SK-N-SH treated with all-trans-retinoic acid at 6 μM for 48 hours (cell line): ENCODE data around the gene OR4E1.

Experiments used
- ATAC-seq: fragments of 200-7000 bp; cut with Tn5 transposase; 3 replicates; pipeline ENCODE4 v1.9.1; 2020; ENCODE audit warnings: mild to moderate bottlenecking, moderate library complexity
- ARNTL ChIP-seq: fragments of 450-650 bp; formaldehyde crosslinking; IDR thresholded peaks from 2 replicates; pipeline ENCODE4 v1.5.0; 2020; ENCODE audit warnings: low read depth, mild to moderate bottlenecking, moderate library complexity, borderline replicate concordance
- BACH2 ChIP-seq: fragments of 250-450 bp; sonication (Bioruptor Pico); IDR thresholded peaks from 2 replicates; pipeline ENCODE4 v1.9.0; 2021; ENCODE audit warnings: mild to moderate bottlenecking, borderline replicate concordance
- CREB5 ChIP-seq: fragments of 250-450 bp; sonication (Bioruptor Pico); IDR thresholded peaks from 2 replicates; pipeline ENCODE4 v1.5.1; 2020; ENCODE audit warnings: low read depth, mild to moderate bottlenecking, moderate library complexity
- CSRNP3 ChIP-seq: fragments of 250-450 bp; sonication (Bioruptor Pico); IDR thresholded peaks from 2 replicates; pipeline ENCODE4 v1.5.1; 2021; ENCODE audit warnings: mild to moderate bottlenecking, moderate library complexity
- ESRRG ChIP-seq: fragments of 250-450 bp; sonication (Bioruptor Pico); IDR thresholded peaks from 2 replicates; pipeline ENCODE4 v1.6.1; 2021; ENCODE audit warnings: mild to moderate bottlenecking
- GLIS3 ChIP-seq: fragments of 250-450 bp; sonication (Bioruptor Pico); IDR thresholded peaks from 2 replicates; pipeline ENCODE4 v1.5.0; 2020; ENCODE audit warnings: mild to moderate bottlenecking, moderate library complexity
- ISL1 ChIP-seq: fragments of 250-450 bp; sonication (Bioruptor Pico); IDR thresholded peaks from 2 replicates; pipeline ENCODE4 v2.1.2; 2022; ENCODE audit warnings: mild to moderate bottlenecking, moderate library complexity
- OSR1 ChIP-seq: fragments of 250-450 bp; sonication (Bioruptor Pico); IDR thresholded peaks from 2 replicates; pipeline ENCODE4 v1.8.0; 2022; ENCODE audit warnings: moderate library complexity, mild to moderate bottlenecking, inconsistent platforms
- PATZ1 ChIP-seq: fragments of 250-450 bp; sonication (Bioruptor Pico); IDR thresholded peaks from 2 replicates; pipeline ENCODE4 v1.8.0; 2020; ENCODE audit warnings: mild to moderate bottlenecking, moderate library complexity, borderline replicate concordance
- POU6F1 ChIP-seq: fragments of 250-450 bp; sonication (Bioruptor Pico); IDR thresholded peaks from 2 replicates; pipeline ENCODE4 v1.8.0; 2021; ENCODE audit warnings: low read depth, mild to moderate bottlenecking, moderate library complexity, borderline replicate concordance
- PPARA ChIP-seq: fragments of 250-450 bp; sonication (Bioruptor Pico); IDR thresholded peaks from 2 replicates; pipeline ENCODE4 v1.5.0; 2020; ENCODE audit warnings: mild to moderate bottlenecking, borderline replicate concordance
- RARB ChIP-seq: fragments of 250-450 bp; sonication (Bioruptor Pico); IDR thresholded peaks from 2 replicates; pipeline ENCODE4 v1.8.0; 2021; ENCODE audit warnings: mild to moderate bottlenecking, moderate library complexity
- SNAI2 ChIP-seq: fragments of 250-450 bp; sonication (Bioruptor Pico); IDR thresholded peaks from 2 replicates; pipeline ENCODE4 v1.5.0; 2020; ENCODE audit warnings: mild to moderate bottlenecking, moderate library complexity
- TCF4 ChIP-seq: fragments of 250-450 bp; sonication (Bioruptor Pico); IDR thresholded peaks from 2 replicates; pipeline ENCODE4 v1.8.0; 2021; ENCODE audit warnings: mild to moderate bottlenecking, moderate library complexity, borderline replicate concordance
- TOX ChIP-seq: fragments of 250-450 bp; sonication (Bioruptor Pico); IDR thresholded peaks from 2 replicates; pipeline ENCODE4 v1.8.0; 2021; ENCODE audit warnings: mild to moderate bottlenecking, moderate library complexity, borderline replicate concordance
- ZC3H10 ChIP-seq: fragments of 250-450 bp; sonication (Bioruptor Pico); IDR thresholded peaks from 2 replicates; pipeline ENCODE4 v1.5.1; 2021; ENCODE audit warnings: mild to moderate bottlenecking, moderate library complexity
- ZFP3 ChIP-seq: fragments of 250-450 bp; sonication (Bioruptor Pico); IDR thresholded peaks from 2 replicates; pipeline ENCODE4 v1.5.0; 2020; ENCODE audit warnings: mild to moderate bottlenecking, moderate library complexity
- ZFP30 ChIP-seq: fragments of 450-650 bp; formaldehyde crosslinking; IDR thresholded peaks from 2 replicates; pipeline ENCODE4 v1.5.0; 2022; ENCODE audit warnings: mild to moderate bottlenecking, moderate library complexity
- ZNF565 ChIP-seq: fragments of 450-650 bp; formaldehyde crosslinking; conservative IDR thresholded peaks from 2 replicates; pipeline ENCODE4 v1.5.0; 2020; ENCODE audit warnings: low read depth, mild to moderate bottlenecking, moderate library complexity
- ZNF70 ChIP-seq: fragments of 450-650 bp; formaldehyde crosslinking; IDR thresholded peaks from 2 replicates; pipeline ENCODE4 v1.5.0; 2020; ENCODE audit warnings: mild to moderate bottlenecking, moderate library complexity
- ZNF8 ChIP-seq: fragments of 450-650 bp; formaldehyde crosslinking; IDR thresholded peaks from 2 replicates; pipeline ENCODE4 v1.5.0; 2020; ENCODE audit warnings: mild to moderate bottlenecking, moderate library complexity
- TF ChIP-seq, protein P1 (sequence below): fragments of 250-450 bp; sonication (Bioruptor Pico); IDR thresholded peaks from 2 replicates; pipeline ENCODE4 v1.5.0; 2020; ENCODE audit warnings: mild to moderate bottlenecking, moderate library complexity

OR4E1 gene

DNA sequence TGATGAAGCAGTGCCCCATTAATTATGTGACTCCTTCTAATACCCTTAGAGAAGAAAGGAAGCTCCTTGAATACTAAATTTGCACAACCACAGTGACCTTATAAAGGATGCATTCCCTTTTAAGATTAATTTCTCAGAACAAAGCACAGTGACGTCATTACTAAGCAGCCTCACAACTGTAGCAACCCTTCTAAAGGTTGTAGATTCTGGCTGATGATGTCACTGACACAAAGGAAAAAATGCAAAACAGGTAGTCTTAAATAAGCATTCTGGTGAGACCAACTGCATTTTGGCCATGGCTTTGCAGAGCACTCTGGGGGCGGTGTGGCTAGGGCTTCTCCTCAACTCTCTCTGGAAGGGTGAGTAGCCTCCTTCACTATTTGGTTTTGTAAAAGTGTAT, 38.4 kb upstream of the OR4E1 start:
- ATAC-seq: no peak
- no peak for TF ChIP-seq CREB5 (CRISPR knock-in tag)
- TF ChIP-seq ARNTL (CRISPR knock-in tag): no peak
- no peak for TF ChIP-seq ZFP30 (CRISPR knock-in tag)
- TF ChIP-seq, protein P1, sequence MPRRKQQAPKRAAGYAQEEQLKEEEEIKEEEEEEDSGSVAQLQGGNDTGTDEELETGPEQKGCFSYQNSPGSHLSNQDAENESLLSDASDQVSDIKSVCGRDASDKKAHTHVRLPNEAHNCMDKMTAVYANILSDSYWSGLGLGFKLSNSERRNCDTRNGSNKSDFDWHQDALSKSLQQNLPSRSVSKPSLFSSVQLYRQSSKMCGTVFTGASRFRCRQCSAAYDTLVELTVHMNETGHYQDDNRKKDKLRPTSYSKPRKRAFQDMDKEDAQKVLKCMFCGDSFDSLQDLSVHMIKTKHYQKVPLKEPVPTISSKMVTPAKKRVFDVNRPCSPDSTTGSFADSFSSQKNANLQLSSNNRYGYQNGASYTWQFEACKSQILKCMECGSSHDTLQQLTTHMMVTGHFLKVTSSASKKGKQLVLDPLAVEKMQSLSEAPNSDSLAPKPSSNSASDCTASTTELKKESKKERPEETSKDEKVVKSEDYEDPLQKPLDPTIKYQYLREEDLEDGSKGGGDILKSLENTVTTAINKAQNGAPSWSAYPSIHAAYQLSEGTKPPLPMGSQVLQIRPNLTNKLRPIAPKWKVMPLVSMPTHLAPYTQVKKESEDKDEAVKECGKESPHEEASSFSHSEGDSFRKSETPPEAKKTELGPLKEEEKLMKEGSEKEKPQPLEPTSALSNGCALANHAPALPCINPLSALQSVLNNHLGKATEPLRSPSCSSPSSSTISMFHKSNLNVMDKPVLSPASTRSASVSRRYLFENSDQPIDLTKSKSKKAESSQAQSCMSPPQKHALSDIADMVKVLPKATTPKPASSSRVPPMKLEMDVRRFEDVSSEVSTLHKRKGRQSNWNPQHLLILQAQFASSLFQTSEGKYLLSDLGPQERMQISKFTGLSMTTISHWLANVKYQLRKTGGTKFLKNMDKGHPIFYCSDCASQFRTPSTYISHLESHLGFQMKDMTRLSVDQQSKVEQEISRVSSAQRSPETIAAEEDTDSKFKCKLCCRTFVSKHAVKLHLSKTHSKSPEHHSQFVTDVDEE (CRISPR knock-in tag): no peak
- TF ChIP-seq ZC3H10: no peak
- TF ChIP-seq ZNF565 (CRISPR knock-in tag): no peak
- TF ChIP-seq PATZ1 (CRISPR knock-in tag): no peak
- TF ChIP-seq CSRNP3: no peak
- no peak for TF ChIP-seq ESRRG (CRISPR knock-in tag)
- no peak for TF ChIP-seq TCF4 (CRISPR knock-in tag)
- TF ChIP-seq BACH2: no peak
- no peak for TF ChIP-seq SNAI2 (CRISPR knock-in tag)
- no peak for TF ChIP-seq ZFP3 (CRISPR knock-in tag)
- no peak for TF ChIP-seq PPARA (CRISPR knock-in tag)
- no peak for TF ChIP-seq ISL1 (CRISPR knock-in tag)
- no peak for TF ChIP-seq OSR1 (CRISPR knock-in tag)
- no peak for TF ChIP-seq GLIS3 (CRISPR knock-in tag)
- TF ChIP-seq ZNF8 (CRISPR knock-in tag): no peak
- TF ChIP-seq, all 23 proteins: peak for 0

DNA sequence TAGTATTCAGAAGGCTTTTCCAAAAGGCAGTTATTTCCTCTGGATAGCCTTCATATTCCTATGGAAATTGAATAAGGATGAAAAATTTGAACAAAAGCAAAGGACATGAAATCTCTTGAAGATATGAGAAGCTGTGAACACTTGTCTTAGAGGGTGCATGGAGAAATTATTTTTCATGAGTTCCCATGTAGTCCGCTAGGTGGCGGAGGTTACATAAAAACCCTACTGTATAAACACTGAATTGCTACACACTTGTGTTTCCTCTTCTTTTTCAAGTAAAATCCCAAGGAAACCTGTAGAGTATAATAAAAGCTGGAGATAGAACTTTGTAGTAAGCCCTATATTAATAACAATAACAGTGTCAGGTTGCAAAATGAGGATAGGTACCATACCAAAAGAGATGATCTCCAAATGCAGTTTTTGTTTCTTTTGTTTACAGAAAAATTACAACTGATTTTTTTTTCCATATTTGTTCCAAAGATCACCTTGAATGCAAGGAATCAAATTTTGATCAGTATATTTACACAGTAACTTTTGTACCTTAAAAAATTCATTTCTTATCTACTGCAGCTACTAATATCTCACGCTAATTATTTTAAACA, 37.8 kb upstream of the OR4E1 start:
- ATAC-seq: peak; percentile 87
- TF ChIP-seq ZNF565 (CRISPR knock-in tag) (no peak), TOX (CRISPR knock-in tag) (no peak), ISL1 (CRISPR knock-in tag) (no peak), SNAI2 (CRISPR knock-in tag) (no peak), ZFP30 (CRISPR knock-in tag) (no peak), ZC3H10 (no peak), BACH2 (no peak), ZNF70 (CRISPR knock-in tag) (no peak), CREB5 (CRISPR knock-in tag) (no peak), POU6F1 (CRISPR knock-in tag) (no peak), RARB (CRISPR knock-in tag) (no peak), GLIS3 (CRISPR knock-in tag) (no peak), PATZ1 (CRISPR knock-in tag) (no peak)
- TF ChIP-seq, protein P1 (CRISPR knock-in tag): no peak
